ENCODE results near the gene STXBP5.

STXBP5 gene

GRCh38 chr6:147384737-147385710, 180.8 kb downstream of the STXBP5 start:
- DNase-seq = no peak

- DNase-seq = no peak
Observed at GRCh38 chr6:147389463-147389862, 185.2 kb downstream of the STXBP5 start.

DNA sequence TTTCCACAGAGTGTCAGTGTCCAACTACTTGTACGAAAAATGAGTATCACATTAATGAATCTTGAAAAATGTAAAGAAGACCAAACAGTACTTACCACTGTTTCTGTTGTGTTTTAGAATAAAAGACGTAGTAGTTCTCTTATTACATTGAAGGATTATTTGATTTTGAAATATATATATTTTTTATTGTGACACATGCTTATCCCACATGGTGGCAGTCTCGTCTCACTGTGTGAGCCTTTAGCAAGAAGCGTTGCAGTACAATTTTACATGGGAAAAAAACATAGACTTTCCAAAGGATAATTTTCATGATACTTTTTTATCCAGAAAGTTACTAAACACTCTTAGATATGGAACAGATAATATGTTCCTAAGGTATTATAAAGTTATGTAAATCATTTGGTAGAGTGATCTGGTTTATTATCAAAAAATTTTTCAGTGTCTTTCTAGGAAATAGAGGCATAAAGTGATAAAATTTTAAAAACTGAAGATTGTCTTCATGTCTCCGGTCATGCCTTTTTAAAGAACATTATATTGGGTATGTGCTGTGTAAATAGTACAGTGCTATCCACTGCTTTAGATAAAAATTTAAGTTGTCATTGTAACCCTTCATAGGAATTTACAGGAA, 186.8 kb downstream of the STXBP5 start:
- DNase-seq = no peak

DNA sequence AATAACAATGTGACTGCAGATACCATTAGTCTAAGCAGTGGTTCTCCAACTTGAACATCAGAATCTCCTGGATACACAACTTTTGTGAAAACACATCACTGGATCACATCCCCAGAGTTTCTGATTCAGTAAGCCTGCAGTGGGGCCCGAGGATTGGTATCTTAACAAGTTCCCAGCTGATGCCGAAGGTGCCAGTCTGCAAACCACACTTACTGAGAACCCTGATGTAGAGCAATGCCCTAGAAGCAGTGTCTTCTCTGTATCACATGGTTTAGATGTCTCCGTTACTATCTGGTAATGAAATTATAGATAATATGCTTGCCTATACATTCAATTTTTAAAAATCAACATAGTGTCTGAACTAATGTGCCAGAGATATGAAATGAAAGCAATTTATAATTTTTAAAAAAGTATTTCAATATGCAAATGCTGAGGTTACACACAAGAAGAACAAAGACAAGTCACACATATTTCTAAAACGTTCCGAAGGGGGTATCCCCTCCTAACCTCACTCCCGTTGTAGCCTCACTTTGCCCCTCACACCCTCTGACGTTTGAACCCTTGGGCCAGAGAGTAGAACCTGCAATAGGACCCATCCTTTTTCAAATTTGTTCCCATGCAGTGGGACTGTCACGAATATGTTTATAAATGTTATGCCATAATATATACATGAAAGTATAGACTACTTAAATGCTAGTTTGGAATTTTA, 188.9 kb downstream of the STXBP5 start:
- DNase-seq = no peak

GRCh38 chr6:147395158-147395557, 190.9 kb downstream of the STXBP5 start:
- DNase-seq = no peak

DNA sequence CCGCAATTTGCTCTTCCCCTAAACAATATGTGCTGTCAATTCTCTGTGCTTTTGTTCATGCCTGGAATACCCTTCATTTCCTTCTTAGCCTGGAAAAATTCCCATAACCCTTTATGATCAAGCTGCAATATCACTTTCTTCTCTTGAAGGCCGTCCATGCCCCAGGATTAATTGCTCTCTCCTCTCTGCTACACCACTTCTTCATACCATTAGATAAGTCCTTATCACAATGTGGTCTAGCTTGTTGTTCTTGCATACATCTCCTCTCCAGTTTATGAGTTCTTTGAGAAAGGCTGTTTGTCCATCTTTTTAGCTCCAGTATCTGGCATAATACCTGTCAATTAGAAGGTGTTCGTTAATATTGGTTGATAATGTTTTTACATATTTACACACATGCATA, 193.1 kb downstream of the STXBP5 start:
- DNase-seq = no peak

GRCh38 chr6:147400968-147401367, 196.8 kb downstream of the STXBP5 start:
- no peak for DNase-seq

- DNase-seq = no peak
Observed at GRCh38 chr6:147401779-147402178, 197.6 kb downstream of the STXBP5 start.

- no peak for DNase-seq
Observed at GRCh38 chr6:147406783-147407182, 202.6 kb downstream of the STXBP5 start.

DNA sequence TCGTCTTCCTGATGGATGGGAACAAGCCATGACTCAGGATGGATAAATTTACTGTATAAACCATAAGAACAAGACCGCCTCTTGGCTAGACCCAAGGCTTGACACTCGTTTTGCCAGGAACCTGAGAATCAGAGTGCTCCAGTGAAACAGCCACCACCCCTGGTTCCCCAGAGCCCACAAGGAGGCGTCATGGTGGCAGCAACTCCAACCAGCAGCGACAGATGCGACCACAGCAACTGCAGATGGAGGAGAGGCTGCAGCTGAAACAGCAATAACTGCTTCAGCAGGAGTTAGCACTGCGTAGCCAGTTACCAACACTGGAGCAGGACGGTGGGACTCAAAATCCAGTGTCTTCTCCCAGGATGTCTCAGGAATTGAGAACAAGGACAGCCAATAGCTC, 203.4 kb downstream of the STXBP5 start:
- DNase-seq = no peak

GRCh38 chr6:147416622-147417021, 212.4 kb downstream of the STXBP5 start:
- no peak for DNase-seq

DNA sequence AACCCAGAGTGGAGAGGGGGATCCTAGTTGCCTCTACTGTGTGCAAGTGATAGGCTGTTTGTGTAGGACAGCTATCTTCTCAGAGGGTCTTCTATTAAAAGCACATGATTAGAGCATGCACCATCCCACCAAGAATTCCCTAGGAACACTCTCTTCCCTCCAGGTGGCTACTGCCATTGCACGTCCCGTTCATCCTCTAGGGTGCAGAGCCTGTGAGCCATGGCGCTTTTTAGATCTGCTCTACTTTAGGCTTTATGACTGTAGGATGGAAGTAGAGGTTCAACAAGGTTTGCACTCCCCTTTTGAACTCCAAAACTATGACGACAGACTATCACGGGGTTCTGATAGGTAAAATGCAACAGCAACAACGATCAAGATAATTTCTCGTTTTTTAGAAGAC, 213.7 kb downstream of the STXBP5 start:
- DNase-seq = no peak

GRCh38 chr6:147418523-147418922, 214.3 kb downstream of the STXBP5 start:
- DNase-seq = no peak

DNA sequence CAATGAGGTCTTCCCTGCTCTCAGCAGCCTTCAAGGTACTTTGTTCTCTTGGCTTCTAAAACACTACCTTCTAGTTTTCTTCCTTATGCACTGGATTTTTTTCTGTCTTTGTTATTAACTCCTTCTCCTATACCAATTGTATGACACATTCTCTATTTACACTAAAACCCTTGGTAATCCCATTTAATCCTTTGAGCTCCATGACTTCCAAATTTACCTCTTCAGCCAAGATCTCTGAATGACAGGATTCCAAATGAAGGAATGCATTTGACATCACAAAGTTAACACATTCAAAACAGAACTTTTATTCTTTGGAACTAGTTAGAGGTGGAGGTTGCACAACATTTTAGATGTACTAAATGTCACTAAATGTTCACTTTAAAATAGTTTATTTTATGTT, 217.7 kb downstream of the STXBP5 start:
- no peak for DNase-seq

GRCh38 chr6:147423111-147423510, 218.9 kb downstream of the STXBP5 start:
- no peak for DNase-seq

DNA sequence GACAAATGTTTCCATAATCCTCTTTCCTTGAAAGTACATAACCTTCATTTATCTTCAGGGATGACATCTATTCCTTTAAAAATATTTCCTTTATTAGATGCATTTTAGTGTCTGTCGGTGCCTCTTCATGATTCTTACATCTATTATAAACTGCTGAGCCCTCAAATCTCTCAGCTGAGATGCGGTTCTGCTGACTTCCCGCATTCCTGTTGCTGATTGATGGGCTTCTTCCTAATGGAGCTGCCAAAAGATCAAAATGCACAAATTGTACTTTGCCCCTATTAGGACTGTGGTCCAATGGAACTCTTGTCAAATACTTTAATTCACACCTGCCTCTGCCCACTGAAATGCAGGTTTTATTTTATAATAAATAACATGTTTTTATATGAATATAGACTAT, 225.6 kb downstream of the STXBP5 start:
- DNase-seq = no peak

- DNase-seq = no peak
Observed at GRCh38 chr6:147430811-147431210, 226.6 kb downstream of the STXBP5 start.

DNA sequence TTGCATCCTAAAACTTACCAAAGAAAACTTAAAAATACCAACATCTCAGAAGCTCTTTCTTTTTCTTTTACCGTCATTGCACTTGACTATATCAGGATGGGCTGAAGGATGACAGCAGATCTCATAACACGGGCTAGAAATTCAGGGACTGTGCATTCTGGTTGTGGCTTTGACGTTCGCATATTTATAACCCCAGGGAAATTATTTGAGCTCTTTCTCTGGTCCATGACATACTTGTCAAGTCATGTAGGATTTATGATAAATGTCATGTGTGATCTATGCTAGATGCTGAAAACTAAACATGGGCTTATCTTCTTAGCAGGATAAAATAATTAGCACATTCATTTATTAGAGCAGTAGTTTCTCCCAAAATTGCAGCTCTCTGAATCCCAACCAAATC, 229.9 kb downstream of the STXBP5 start:
- no peak for DNase-seq

DNA sequence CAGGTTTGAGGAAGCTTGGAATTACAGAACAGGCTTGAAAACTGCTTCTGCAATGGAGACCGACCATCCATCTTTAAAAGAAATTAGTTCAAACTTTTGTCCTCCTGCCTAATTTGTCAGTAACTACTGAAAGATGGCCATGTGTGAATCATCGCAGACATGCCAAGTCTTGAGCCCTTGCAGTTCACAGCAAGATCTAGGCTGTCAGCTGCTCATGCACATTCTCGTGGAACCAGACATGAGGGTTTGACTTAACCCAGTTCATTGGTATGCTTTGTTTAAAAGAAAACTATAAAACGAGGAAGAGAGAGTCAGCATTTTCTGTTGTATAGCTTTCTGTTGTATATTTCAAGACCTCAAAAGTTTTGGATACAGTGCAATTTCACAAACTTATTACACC, 230.3 kb downstream of the STXBP5 start:
- no peak for DNase-seq

- DNase-seq = no peak
Observed at GRCh38 chr6:147437615-147438014, 233.4 kb downstream of the STXBP5 start.

- DNase-seq = no peak
Observed at GRCh38 chr6:147438758-147439528, 234.7 kb downstream of the STXBP5 start.

Data from activated effector memory CD4-positive, alpha-beta T cell treated with Interleukin-2 at 50 U/mL for 16 hours (primary cell).